NCI-H1105 (cell line): ENCODE results near the gene UNC80.
A peak's percentile ranks its signal among the peaks of the same experiment; 100 is the strongest.

ENCODE experiments used
- DNase-seq: peaks from one replicate; lab custom pipeline; 2025; lab: John Stamatoyannopoulos, UW

The UNC80 gene

DNA sequence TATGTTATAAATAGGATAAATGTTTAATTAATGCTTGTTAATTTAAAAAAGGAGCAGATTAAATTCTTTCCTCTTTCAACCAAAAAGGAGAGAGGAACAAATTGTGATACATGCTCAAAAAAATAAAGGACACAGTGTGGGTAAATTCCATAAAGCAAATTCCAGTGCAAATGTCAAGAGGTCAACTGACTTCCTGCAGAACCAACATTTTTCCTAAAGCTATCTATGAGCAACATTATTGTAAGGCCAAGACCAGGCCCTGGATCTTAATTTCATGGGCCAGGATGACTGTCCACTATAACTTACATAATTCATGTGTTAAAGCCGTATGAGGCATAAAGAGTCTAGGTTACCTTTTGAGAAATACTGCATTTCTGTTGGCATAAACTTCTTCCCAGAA is 136.9 kb downstream of the UNC80 start:
- DNase-seq: no peak

GRCh38 chr2:209911486-209911885 is 139.9 kb downstream of the UNC80 start:
- DNase-seq: no peak

- no peak for DNase-seq
Observed at GRCh38 chr2:209913786-209914345, 142.2 kb downstream of the UNC80 start.

GRCh38 chr2:209917154-209917771 is 145.6 kb downstream of the UNC80 start:
- no peak for DNase-seq

- no peak for DNase-seq
Observed at GRCh38 chr2:209918251-209918650, 146.6 kb downstream of the UNC80 start.

GRCh38 chr2:209922116-209922515 is 150.5 kb downstream of the UNC80 start:
- no peak for DNase-seq

DNA sequence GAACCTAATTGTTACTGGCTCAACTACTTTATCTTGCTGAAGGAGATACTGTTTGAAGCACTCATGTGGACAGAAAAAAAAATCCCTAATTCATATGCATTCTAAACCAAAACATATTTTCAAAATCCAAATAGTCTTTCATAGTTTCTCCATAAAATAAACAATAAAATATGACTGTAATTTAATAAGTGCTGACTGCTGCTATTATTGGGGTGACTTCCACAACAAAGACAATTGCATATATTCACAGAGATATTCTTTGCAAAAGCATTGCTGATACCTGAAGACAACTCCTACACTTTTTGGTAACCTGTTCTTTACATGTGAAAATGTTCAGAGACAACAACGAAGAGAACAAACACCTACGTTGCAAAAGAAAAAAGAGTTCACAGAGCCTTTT is 157.7 kb downstream of the UNC80 start:
- DNase-seq: no peak

DNA sequence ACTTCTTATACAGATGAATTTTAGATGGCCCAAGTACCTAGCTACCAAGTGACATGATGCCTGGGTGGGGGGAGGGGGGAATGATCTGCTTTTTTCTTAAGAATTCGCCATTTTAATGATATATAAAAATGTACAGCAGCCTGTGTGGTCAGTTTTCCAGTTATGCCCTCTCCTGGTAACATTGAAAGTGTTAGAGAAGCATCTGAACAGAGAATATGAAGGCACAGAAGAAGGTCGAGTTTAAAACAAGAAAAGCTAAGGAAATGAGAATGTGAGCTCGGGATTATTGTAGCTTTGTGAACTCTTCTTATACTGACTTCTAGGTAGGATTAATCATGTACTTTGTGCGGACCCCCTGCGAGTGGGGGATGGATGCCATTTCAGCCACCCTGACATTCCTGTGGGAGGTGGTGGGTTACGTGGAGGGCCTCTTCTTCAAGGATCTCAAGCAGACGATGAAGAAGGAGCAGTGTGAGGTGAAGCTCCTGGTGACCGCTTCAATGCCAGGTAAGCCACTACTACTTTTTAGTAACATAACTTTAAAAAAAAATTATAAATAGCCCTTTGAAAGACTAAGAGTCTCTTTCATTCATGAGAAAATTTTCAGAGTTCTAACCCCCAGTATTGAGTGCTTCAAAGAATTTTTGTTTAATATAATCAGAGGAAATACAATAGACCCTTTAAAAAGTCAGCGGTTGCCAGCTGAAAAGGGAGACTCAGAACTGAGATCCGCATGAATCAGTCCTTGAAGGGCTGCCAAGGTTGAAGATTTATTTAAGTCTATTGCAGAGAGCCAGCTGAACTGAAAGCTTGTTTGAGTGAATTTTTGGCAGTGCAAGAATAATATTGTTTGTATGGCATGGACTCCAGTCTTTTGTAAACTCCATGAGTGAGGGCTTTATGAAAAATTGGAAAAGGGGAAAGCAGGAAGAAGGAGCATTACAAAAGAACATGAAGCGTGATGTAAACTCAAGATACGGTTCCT is 162.2 kb downstream of the UNC80 start:
- DNase-seq: peak; percentile 21

GRCh38 chr2:209936106-209936666 is 164.6 kb downstream of the UNC80 start:
- DNase-seq: no peak

GRCh38 chr2:209937893-209938292 is 166.3 kb downstream of the UNC80 start:
- no peak for DNase-seq

DNA sequence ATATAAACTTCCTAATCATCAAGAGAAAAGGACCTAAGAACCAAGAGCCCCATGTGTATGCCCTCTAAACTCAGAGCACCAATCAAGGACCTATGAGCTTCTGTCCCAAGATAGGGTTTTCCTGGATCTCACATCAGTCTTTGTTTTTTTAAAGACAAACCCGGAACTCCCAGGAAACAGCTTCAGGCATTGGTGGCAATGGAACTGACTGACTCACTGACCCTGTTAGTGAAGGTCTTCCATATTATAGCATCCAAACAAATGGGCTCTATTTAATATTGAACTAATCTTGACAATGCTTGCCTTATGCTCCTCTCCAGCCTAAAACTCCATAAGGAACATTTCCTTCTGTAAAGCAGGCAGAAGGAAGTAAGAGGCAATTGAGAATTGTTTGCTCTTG is 167.3 kb downstream of the UNC80 start:
- no peak for DNase-seq

GRCh38 chr2:209940936-209941335 is 169.3 kb downstream of the UNC80 start:
- no peak for DNase-seq

GRCh38 chr2:209942426-209942825 is 170.8 kb downstream of the UNC80 start:
- no peak for DNase-seq

DNA sequence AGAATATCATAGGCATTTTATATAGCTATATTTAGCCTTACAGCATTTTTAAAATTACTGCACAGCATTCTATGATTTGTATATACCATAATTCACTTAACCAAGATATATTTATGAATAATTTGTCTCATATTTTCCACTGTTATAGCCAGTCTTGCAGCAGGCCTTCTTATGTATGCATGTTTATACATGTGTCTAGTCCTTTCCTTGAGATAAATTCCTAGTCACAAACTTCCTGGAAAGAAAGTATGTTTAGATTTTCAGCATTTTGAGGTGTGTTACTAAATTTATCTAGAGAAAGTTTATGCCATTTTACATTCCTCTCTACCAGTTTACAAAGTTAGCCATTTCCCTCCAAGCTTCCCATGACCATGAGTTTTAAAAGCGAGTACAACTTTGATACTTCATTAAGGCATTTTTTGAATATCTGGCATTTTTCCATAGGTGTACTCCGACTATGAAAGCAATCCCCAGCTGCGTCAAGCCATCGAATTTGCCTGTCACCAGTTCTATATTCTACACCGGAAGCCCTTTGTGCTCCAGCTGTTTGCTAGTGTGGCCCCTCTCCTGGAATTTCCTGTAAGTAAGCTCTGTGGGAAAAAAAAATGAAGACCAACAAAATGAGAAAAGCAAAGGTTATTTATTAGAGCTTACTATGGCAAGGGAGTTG is 171.4 kb downstream of the UNC80 start:
- DNase-seq: no peak

DNA sequence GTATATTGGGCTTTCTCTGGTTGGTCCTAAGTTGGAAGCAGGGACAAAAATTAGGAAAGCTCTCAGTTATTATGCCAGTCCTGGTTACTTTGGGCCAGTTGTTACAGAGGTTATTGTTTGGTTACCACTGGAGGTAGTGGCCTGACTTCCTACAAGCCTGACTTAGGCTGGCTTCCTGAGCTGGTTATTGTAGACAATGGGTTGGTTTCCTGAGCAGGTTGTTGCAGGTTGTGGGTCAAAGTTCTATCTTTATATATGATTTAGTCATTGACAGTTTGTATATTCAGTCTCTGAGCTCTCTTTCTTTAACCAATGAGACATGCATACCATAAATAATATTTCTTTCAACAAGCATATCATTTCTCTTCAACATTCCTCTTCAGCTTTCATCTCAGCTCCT is 172.1 kb downstream of the UNC80 start:
- no peak for DNase-seq

GRCh38 chr2:209946539-209946938 is 174.9 kb downstream of the UNC80 start:
- DNase-seq: no peak

DNA sequence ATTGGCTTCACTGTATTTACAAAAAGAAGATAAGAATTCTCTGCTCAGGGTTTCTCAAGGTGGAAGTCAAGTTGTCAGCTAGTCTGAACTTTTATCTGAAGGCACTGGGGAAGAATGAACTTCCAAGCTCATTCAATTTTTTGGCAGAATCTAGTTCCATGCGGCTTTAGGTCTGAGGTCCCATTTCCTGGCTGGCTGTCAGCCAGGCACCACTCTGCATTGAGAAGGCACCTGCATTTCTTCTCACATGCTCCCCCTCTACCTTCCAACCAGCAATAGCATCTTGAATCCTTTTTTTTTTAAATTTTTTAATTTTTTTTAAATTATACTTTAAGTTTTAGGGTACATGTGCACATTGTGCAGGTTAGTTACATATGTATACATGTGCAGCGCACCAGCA is 184.6 kb downstream of the UNC80 start:
- DNase-seq: peak; percentile 8

GRCh38 chr2:209958016-209958415 is 186.4 kb downstream of the UNC80 start:
- no peak for DNase-seq

- no peak for DNase-seq
Observed at GRCh38 chr2:209960045-209960444, 188.4 kb downstream of the UNC80 start.

- DNase-seq: peak; percentile 14
Observed at GRCh38 chr2:209960676-209961630, 189.3 kb downstream of the UNC80 start.

DNA sequence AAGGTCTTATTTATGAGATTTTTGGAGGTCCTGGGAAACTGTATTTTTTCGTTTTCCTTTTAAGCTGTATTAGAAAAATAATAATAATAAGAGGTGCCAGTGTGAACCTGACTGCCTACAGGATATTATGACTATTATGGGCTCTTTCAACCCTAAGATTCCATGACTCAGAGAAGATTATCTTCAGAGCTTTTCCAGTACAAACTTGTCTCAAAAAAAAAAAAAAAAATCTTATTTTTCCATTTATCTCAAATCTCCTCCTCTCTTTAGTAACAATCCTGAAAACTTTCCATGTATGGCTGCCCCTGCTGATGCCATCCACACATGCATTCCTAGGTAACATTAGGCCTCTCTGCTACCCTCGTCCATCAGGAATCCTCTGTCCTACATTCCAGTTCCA is 194.1 kb downstream of the UNC80 start:
- DNase-seq: no peak
